GM03348 (cell line): ENCODE data around the gene PPOX.
A peak's percentile ranks its signal among the peaks of the same experiment; 100 is the strongest.

Source experiments
- DNase-seq: peaks from one replicate; pipeline ENCODE4 v3.0.0; 2012; ENCODE audit warnings: low spot score

Gene PPOX

GRCh38 chr1:161176468-161177111, 10.4 kb downstream of the PPOX start:
- no peak for DNase-seq

- DNase-seq = peak; percentile 97
These were observed 11.1 kb downstream of the PPOX start, which contains the start of gene B4GALT3 for GRCh38 chr1:161177112-161177935. TSS of gene B4GALT3 (minus strand) at chr1:161177507. CDS start at chr1:161176060, 1,447 bp downstream.

GRCh38 chr1:161177936-161178244, 11.7 kb downstream of the PPOX start:
- DNase-seq = no peak

GRCh38 chr1:161179698-161180097, 13.5 kb downstream of the PPOX start:
- DNase-seq = no peak

- DNase-seq = no peak
These were observed 14.4 kb downstream of the PPOX start for GRCh38 chr1:161180639-161181038.

GRCh38 chr1:161182214-161182613, 16.0 kb downstream of the PPOX start:
- peak; percentile 44 for DNase-seq

GRCh38 chr1:161185282-161185682, 19.1 kb downstream of the PPOX start:
- peak; percentile 83 for DNase-seq

GRCh38 chr1:161185732-161186311, 19.6 kb downstream of the PPOX start:
- DNase-seq = no peak

GRCh38 chr1:161187311-161187710, 21.1 kb downstream of the PPOX start:
- no peak for DNase-seq

GRCh38 chr1:161188381-161188780, 22.2 kb downstream of the PPOX start:
- no peak for DNase-seq

GRCh38 chr1:161189036-161189435, 22.8 kb downstream of the PPOX start:
- DNase-seq = no peak

- DNase-seq = no peak
These were observed 24.8 kb downstream of the PPOX start for GRCh38 chr1:161190962-161191521.

GRCh38 chr1:161191971-161192370, 25.7 kb downstream of the PPOX start:
- no peak for DNase-seq

- DNase-seq = peak; percentile 84
These were observed 26.5 kb downstream of the PPOX start for GRCh38 chr1:161192476-161193465.

GRCh38 chr1:161193561-161194235, 27.5 kb downstream of the PPOX start:
- no peak for DNase-seq

- DNase-seq = no peak
These were observed 28.9 kb downstream of the PPOX start for GRCh38 chr1:161195171-161195570.

GRCh38 chr1:161196111-161196510, 29.9 kb downstream of the PPOX start:
- DNase-seq = no peak

- DNase-seq = peak; percentile 89
These were observed 30.6 kb downstream of the PPOX start for GRCh38 chr1:161196521-161197451.

- no peak for DNase-seq
These were observed 31.5 kb downstream of the PPOX start for GRCh38 chr1:161197560-161198193.
